Measurements from ENCODE around the gene ACOT13. TPM values are rescaled to one million over a fixed set of nuclear protein-coding genes. Genes with fewer than 3 reads are reported as not detected.
A peak's percentile ranks its signal among the peaks of the same experiment; 100 is the strongest.

The ACOT13 gene
- total RNA-seq, 4 donors from 2014 or later: 3.4 to 8.9 (median 6.8) TPM

- Histone ChIP-seq H3K4me3 (no peak overlapping the region), H3K9me3 (no peaks in the 10 kb centered on the region), H3K36me3 (no peaks in the 10 kb centered on the region), H3K27ac (no peak overlapping the region), H3K4me1 (no peaks in the 10 kb centered on the region), H3K27me3 (no peaks in the 10 kb centered on the region)
- 69 to 83% methylated on average over 1 to 2 of the region's 3 CpGs for WGBS, 2 donors (ENCODE audit: low coverage in 1 of 2)
- TF ChIP-seq POLR2A (IDR thresholded peaks at IDR 0.05) (no peak), EP300 (IDR thresholded peaks at IDR 0.05) (no peak), POLR2AphosphoS5 (IDR thresholded peaks at IDR 0.05) (no peak), CTCF (IDR thresholded peaks at IDR 0.05) (no peak)
- no peak for ATAC-seq
These were observed 71.9 kb downstream of the ACOT13 start for GRCh38 chr6:24738741-24739140.

GRCh38 chr6:24740861-24741260 lies 74.0 kb downstream of the ACOT13 start:
- H3K27ac ChIP-seq: no peak overlapping the region
- H3K36me3 ChIP-seq: no peaks in the 10 kb centered on the region
- H3K4me3 ChIP-seq: no peak overlapping the region
- TF ChIP-seq CTCF (IDR thresholded peaks at IDR 0.05): no peak
- TF ChIP-seq POLR2AphosphoS5 (IDR thresholded peaks at IDR 0.05): no peak
- TF ChIP-seq POLR2A (IDR thresholded peaks at IDR 0.05): no peak
- no peak for TF ChIP-seq EP300 (IDR thresholded peaks at IDR 0.05)
- H3K27me3 ChIP-seq: no peaks in the 10 kb centered on the region
- no peaks in the 10 kb centered on the region for H3K4me1 ChIP-seq
- H3K9me3 ChIP-seq: no peaks in the 10 kb centered on the region
- ATAC-seq: no peak

- TF ChIP-seq EP300 (IDR thresholded peaks at IDR 0.05) (no peak), POLR2AphosphoS5 (IDR thresholded peaks at IDR 0.05) (no peak), POLR2A (IDR thresholded peaks at IDR 0.05) (no peak), CTCF (IDR thresholded peaks at IDR 0.05) (no peak)
- Histone ChIP-seq H3K27me3 (no peaks in the 10 kb centered on the region), H3K36me3 (no peaks in the 10 kb centered on the region), H3K4me1 (no peaks in the 10 kb centered on the region), H3K9me3 (no peaks in the 10 kb centered on the region), H3K27ac (no peak overlapping the region), H3K4me3 (no peak overlapping the region)
- no peak for ATAC-seq
- WGBS, 2 donors (ENCODE audit: low coverage in 1 of 2): 81 to 86% methylated on average over 3 to 5 of the region's 5 CpGs
These were observed 75.4 kb downstream of the ACOT13 start for GRCh38 chr6:24742216-24742738.

- WGBS, 2 donors (ENCODE audit: low coverage in 1 of 2): 43 to 52% methylated on average over 2 of the region's 2 CpGs
- ATAC-seq: peak; percentile 43
- Histone ChIP-seq H3K27ac (peak overlapping the region in 1 of 4 donors; percentile 20), H3K4me3 (no peak overlapping the region), H3K9me3 (no peaks in the 10 kb centered on the region), H3K36me3 (no peaks in the 10 kb centered on the region), H3K4me1 (no peaks in the 10 kb centered on the region), H3K27me3 (no peaks in the 10 kb centered on the region)
- TF ChIP-seq POLR2AphosphoS5 (IDR thresholded peaks at IDR 0.05): peak; percentile 4
- no peak for TF ChIP-seq EP300 (IDR thresholded peaks at IDR 0.05)
- TF ChIP-seq CTCF (IDR thresholded peaks at IDR 0.05): no peak
These were observed 76.5 kb downstream of the ACOT13 start for GRCh38 chr6:24743265-24743943.

- Histone ChIP-seq H3K27me3 (no peaks in the 10 kb centered on the region), H3K9me3 (no peaks in the 10 kb centered on the region), H3K4me1 (no peaks in the 10 kb centered on the region), H3K4me3 (no peak overlapping the region), H3K36me3 (no peaks in the 10 kb centered on the region), H3K27ac (peak overlapping the region in 1 of 4 donors; percentile 20)
- no peak for TF ChIP-seq CTCF (IDR thresholded peaks at IDR 0.05)
- TF ChIP-seq EP300 (IDR thresholded peaks at IDR 0.05): no peak
- no peak for ATAC-seq
- WGBS, 2 donors (ENCODE audit: low coverage in 1 of 2): 90 to 100% methylated on average over 2 to 3 of the region's 3 CpGs
These were observed 77.1 kb downstream of the ACOT13 start for GRCh38 chr6:24743944-24744335.

Data from gastroesophageal sphincter (tissue), 4 donors.